AG04450 (cell line): ENCODE data around the gene IL1A. TPM values are rescaled to one million over a fixed set of nuclear protein-coding genes. Genes with fewer than 3 reads are reported as not detected.

Source experiments
- CTCF ChIA-PET: fragments of 300-600, 350-600 bp; formaldehyde crosslinking; extraction: SDS; loops from one replicate; lab custom pipeline; 2022; ENCODE audit warnings: antibody characterized with exemption, inconsistent platforms; lab: Charles Lee
- POLR2A ChIA-PET: fragments of 350-600 bp; formaldehyde crosslinking; extraction: SDS; loops from one replicate; lab custom pipeline; 2021; ENCODE audit warnings: antibody characterized with exemption, inconsistent platforms; lab: Yijun Ruan, JAX
- DNase-seq: peaks from one replicate; pipeline ENCODE4 v3.0.0-alpha.2; 2011; ENCODE audit warnings: low read depth, low spot score
- H3K27ac ChIP-seq: one replicate; pipeline ENCODE4 v1.5.1; 2012; ENCODE audit warnings: low read depth, low read length, control low read depth
- H3K27me3 ChIP-seq: one replicate; pipeline ENCODE4 v1.6.0; 2012; ENCODE audit warnings: low read length; ENCODE audit not compliant: control insufficient read depth, insufficient read depth
- H3K4me3 ChIP-seq: 2 replicates; pipeline ENCODE4 v1.5.1; 2011; ENCODE audit warnings: mild to moderate bottlenecking, low read depth, low read length, control low read depth
- H3K9me3 ChIP-seq: 2 replicates; pipeline ENCODE4 v1.5.1; 2012; ENCODE audit warnings: low read length; ENCODE audit not compliant: control insufficient read depth, insufficient read depth
- CTCF ChIP-seq: IDR thresholded peaks from 2 replicates; pipeline ENCODE4 v1.5.1; 2011; ENCODE audit warnings: low read depth, low read length, control low read depth, inconsistent platforms
- polyA plus RNA-seq: library from polyadenylated mRNA; depleted of rRNA; stranded (reverse); fragments of >200 nt; gene quantifications from 2 replicates; pipeline ENCODE4 v1.2.3, GENCODE V29; 2011

The IL1A gene
- polyA plus RNA-seq, 1 experiment = 0.51 TPM

- no peak for TF ChIP-seq CTCF
- no peak for DNase-seq
- H3K9me3 ChIP-seq = no peaks in the 10 kb centered on the region; the same call in 1 of the 2 replicates
- peak overlapping the region; percentile 25 for H3K27ac ChIP-seq
- peak overlapping the region; percentile 88 for H3K4me3 ChIP-seq
- H3K27me3 ChIP-seq = no peaks in the 10 kb centered on the region
- CTCF ChIA-PET = interaction anchor here (0.6 kb wide), 1 partner anchor 16 kb away, joined by 3 read pairs; no protein-coding TSS in a partner anchor
- POLR2A ChIA-PET = no interaction called here
Observed at GRCh38 chr2:112765251-112765650, 19.0 kb downstream of the IL1A start.

- ChIA-PET POLR2A (no interaction called here), CTCF (interaction anchor here (0.6 to 4.9 kb wide), 4 partner anchors 15 to 178 kb away, joined by 3 to 44 read pairs (median 3); no protein-coding TSS in a partner anchor)
- TF ChIP-seq CTCF = no peak
- Histone ChIP-seq H3K27ac (peak within 1 kb of the TSS; percentile 54), H3K27me3 (no peaks in the 10 kb centered on the region), H3K9me3 (no peaks in the 10 kb centered on the region; the same call in 1 of the 2 replicates), H3K4me3 (peak within 1 kb of the TSS; percentile 88)
- peak; percentile 95 for DNase-seq
Observed at GRCh38 chr2:112764071-112765044, 19.9 kb downstream of the IL1A start, which contains the start of gene CKAP2L. Gene CKAP2L (minus strand): TSS chr2:112764609. CDS start chr2:112764598, 11 bp downstream.

DNA sequence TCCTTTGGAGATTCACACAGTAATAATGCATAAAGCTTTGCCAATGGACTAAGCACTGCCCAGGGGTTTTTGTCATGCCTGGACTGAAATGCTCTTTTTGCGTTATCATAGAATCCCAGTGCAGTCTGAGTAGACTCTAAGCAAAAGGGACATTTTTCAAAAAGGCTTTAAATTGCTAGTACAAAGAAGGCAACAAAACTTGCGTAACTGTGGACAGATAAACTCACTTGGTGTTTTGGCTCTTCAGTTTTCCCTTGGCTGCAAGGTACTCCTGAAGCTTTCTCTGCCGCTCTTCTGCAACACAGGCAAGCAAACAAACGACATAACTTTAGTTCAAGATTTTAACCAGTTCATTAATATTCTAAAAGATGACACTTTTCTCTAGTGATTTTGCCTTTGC lies 22.0 kb downstream of the IL1A start:
- POLR2A ChIA-PET = no interaction called here
- no peak for TF ChIP-seq CTCF

GRCh38 chr2:112760149-112760548 lies 24.1 kb downstream of the IL1A start:
- ChIA-PET POLR2A (interaction anchor here (0.6 kb wide), 1 partner anchor 132 kb away, joined by 7 read pairs; no protein-coding TSS in a partner anchor), CTCF (interaction anchor here (2.3 to 4.9 kb wide), 3 partner anchors 11 to 182 kb away, joined by 13 to 45 read pairs (median 44); no protein-coding TSS in a partner anchor)
- Histone ChIP-seq H3K27ac (no peak overlapping the region), H3K9me3 (no peaks in the 10 kb centered on the region; the same call in 1 of the 2 replicates), H3K27me3 (no peaks in the 10 kb centered on the region), H3K4me3 (no peak overlapping the region)
- no peak for TF ChIP-seq CTCF
- DNase-seq = no peak

More for the DNA sequence above, 22.0 kb downstream of the IL1A start:
- Histone ChIP-seq H3K9me3 (no peaks in the 10 kb centered on the region; the same call in 1 of the 2 replicates), H3K4me3 (no peak overlapping the region), H3K27ac (no peak overlapping the region), H3K27me3 (no peaks in the 10 kb centered on the region)
- CTCF ChIA-PET = interaction anchor here (1.3 to 4.9 kb wide), 4 partner anchors 10 to 180 kb away, joined by 5 to 45 read pairs (median 28); no protein-coding TSS in a partner anchor
- no peak for DNase-seq
